T-cell (primary cell): ENCODE measurements around the gene NDUFV1. TPM values are rescaled to one million over a fixed set of nuclear protein-coding genes. Genes with fewer than 3 reads are reported as not detected.
"Not testable (repeated sequence)": the region's sequence is repeated elsewhere in the genome, so short reads cannot be mapped to it uniquely, and the experiment has no call there.

Experiments used
- ATAC-seq, 4 experiments: fragments of 200-7000 bp in 3 of 4; fragments of 150-1000 bp in 1 of 4; cut with Tn5 transposase; replicated peaks in 1 of 4; 1 replicate in 3 of 4; 2 replicates in 1 of 4; pipeline ENCODE4 v1.10.0; 2021; ENCODE audit warnings: moderate library complexity in 3 of 4, mild to moderate bottlenecking in 2 of 4, moderate number of reproducible peaks in 1 of 4
- CTCF ChIA-PET, 2 donors: fragments of 300-600 bp; sonication (Branson Sonifier 250); formaldehyde crosslinking; loops; one replicate each; lab custom pipeline; 2022; ENCODE audit warnings: antibody characterized with exemption in 2 of 2; lab: Charles Lee
- POLR2A ChIA-PET, 2 donors: fragments of 300-600 bp; sonication (Branson Sonifier 250); formaldehyde crosslinking; loops; one replicate each; lab custom pipeline; 2022; ENCODE audit warnings: antibody characterized with exemption in 2 of 2; lab: Charles Lee
- DNase-seq, 35 experiments: peaks; one replicate each; pipeline versions ENCODE4 v3.0.0 to v3.0.0-alpha.2; 2013 to 2023
- H3K27ac ChIP-seq: one replicate; pipeline ENCODE4 v1.5.1; 2013; ENCODE audit warnings: low read length
- H3K27me3 ChIP-seq, 2 experiments: replicated peaks in 1 of 2; 1 replicate in 1 of 2; 2 replicates in 1 of 2; pipeline versions ENCODE4 v1.6.1 to v1.7.0; 2013; ENCODE audit warnings: low read length in 1 of 2, mixed read lengths in 1 of 2; ENCODE audit not compliant: control insufficient read depth in 2 of 2, insufficient read depth in 2 of 2; ENCODE audit errors: extremely low read depth in 1 of 2
- H3K36me3 ChIP-seq, 2 donors: 1 replicate in 1 of 2; 2 replicates in 1 of 2; pipeline versions ENCODE4 v1.6.1 to v1.7.0; 2013; ENCODE audit warnings: low read length in 1 of 2; ENCODE audit not compliant: control insufficient read depth in 2 of 2, insufficient read depth in 1 of 2; ENCODE audit errors: extremely low read depth in 1 of 2
- H3K4me1 ChIP-seq, 2 experiments: 1 replicate in 1 of 2; 2 replicates in 1 of 2; pipeline versions ENCODE4 v1.6.1 to v1.7.0; 2013; ENCODE audit warnings: low read length in 2 of 2, mixed read lengths in 1 of 2; ENCODE audit not compliant: insufficient read depth in 2 of 2, control insufficient read depth in 1 of 2; ENCODE audit errors: extremely low read depth in 1 of 2
- H3K4me3 ChIP-seq, 2 donors: 1 replicate in 1 of 2; 2 replicates in 1 of 2; pipeline versions ENCODE4 v1.5.1 to v1.7.0; 2013; ENCODE audit warnings: mild to moderate bottlenecking in 2 of 2, low read length in 1 of 2, moderate library complexity in 1 of 2; ENCODE audit not compliant: control insufficient read depth in 1 of 2; ENCODE audit errors: extremely low read depth in 1 of 2
- H3K9me3 ChIP-seq: 2 replicates; pipeline ENCODE4 v1.7.0; 2013
- H3K27ac Mint-ChIP-seq, 2 donors: one replicate each; pipeline ENCODE4 v1.8.0; 2020 to 2021; ENCODE audit warnings: mild to moderate bottlenecking in 2 of 2, mixed read lengths in 2 of 2
- H3K27me3 Mint-ChIP-seq, 2 donors: one replicate each; pipeline ENCODE4 v1.8.0; 2021 to 2022; ENCODE audit warnings: mixed read lengths in 2 of 2
- H3K36me3 Mint-ChIP-seq: one replicate; pipeline ENCODE4 v1.8.0; 2021; ENCODE audit warnings: mixed read lengths
- H3K4me1 Mint-ChIP-seq, 3 donors: one replicate each; pipeline ENCODE4 v1.8.0; 2020 to 2022; ENCODE audit warnings: mixed read lengths in 3 of 3, mild to moderate bottlenecking in 1 of 3
- H3K4me3 Mint-ChIP-seq, 3 donors: one replicate each; pipeline ENCODE4 v1.8.0; 2020 to 2022; ENCODE audit warnings: mild to moderate bottlenecking in 3 of 3, mixed read lengths in 3 of 3, moderate library complexity in 3 of 3
- H3K9me3 Mint-ChIP-seq, 3 donors: one replicate each; pipeline ENCODE4 v1.8.0; 2020 to 2022; ENCODE audit warnings: mixed read lengths in 3 of 3
- WGBS: methylation state at CpG from one replicate; pipeline ENCODE4 v1.1.5; 2013; ENCODE audit warnings: missing lambda C conversion rate; ENCODE audit not compliant: insufficient coverage; 5-methylcytosine and 5-hydroxymethylcytosine counted together
- total RNA-seq, 35 experiments: library from RNA in 6 of 35; stranded (reverse) in 6 of 35; fragments of 120-200 nt in 1 of 35; gene quantifications; one replicate each; pipeline versions ENCODE4 v1.2.1 to v1.2.4 and lab custom pipeline; 2013 to 2026

NDUFV1 gene
- total RNA-seq, 5 donors from 2014 or later (not counting 1 experiment from before 2014, with no cell fraction given): 199 to 250 (median 238) TPM

DNA sequence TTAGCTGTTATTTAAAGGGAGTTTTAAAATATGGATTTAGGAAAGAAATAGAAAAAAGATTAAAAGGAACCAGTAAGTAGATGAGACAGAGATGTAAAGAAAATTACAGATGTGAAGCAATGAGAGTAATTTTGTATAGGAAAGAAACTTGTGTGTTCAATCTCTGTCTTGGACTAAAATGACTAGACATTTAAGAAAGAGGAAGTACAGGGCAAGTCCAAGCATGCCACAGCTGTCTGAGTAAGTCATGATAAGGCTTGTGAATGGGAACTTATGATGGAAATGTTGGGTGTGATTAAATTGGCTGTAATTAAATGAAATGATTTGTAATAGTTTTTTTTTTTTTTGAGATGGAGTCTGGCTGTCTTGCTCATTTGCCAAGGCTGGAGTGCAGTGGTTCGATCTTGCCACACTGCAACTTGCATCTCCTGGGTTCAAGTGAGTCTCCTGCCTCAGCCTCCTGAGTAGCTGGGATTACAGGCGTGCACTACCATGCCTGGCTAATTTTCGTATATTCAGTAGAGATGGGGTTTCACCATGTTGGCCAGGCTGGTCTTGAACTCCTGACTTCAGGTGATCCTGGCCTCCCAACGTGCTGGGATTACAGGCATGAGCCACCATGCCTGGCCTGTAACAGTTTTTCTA lies 49.7 kb downstream of the NDUFV1 start:
- DNase-seq (no peak), ATAC-seq (no peak)
- H3K36me3 Mint-ChIP-seq: no peaks in the 10 kb centered on the region
- WGBS: 100% methylated on average over 3 of the region's 4 CpGs
- H3K9me3 Mint-ChIP-seq: no peaks in the 10 kb centered on the region
- H3K4me1 Mint-ChIP-seq: peaks cover 0 to 11% (median 1%) of the 10 kb centered on the region in 3 donors
- CTCF ChIA-PET: interaction anchor here in 1 of 2 donors (0.6 kb wide), 1 partner anchor 118 kb away, joined by 3 read pairs; no protein-coding TSS in a partner anchor
- no peak overlapping the region for H3K4me3 Mint-ChIP-seq
- H3K36me3 ChIP-seq: no peaks in the 10 kb centered on the region
- H3K27me3 Mint-ChIP-seq: no peaks in the 10 kb centered on the region
- POLR2A ChIA-PET: no interaction called here
- H3K4me1 ChIP-seq: peaks cover 0 to 4% of the 10 kb centered on the region in 2 experiments
- no peaks in the 10 kb centered on the region for H3K9me3 ChIP-seq
- no peak overlapping the region for H3K27ac ChIP-seq
- no peak overlapping the region for H3K4me3 ChIP-seq
- H3K27me3 ChIP-seq: peaks cover 0 to 2% of the 10 kb centered on the region in 2 experiments
- no peak overlapping the region for H3K27ac Mint-ChIP-seq

DNA sequence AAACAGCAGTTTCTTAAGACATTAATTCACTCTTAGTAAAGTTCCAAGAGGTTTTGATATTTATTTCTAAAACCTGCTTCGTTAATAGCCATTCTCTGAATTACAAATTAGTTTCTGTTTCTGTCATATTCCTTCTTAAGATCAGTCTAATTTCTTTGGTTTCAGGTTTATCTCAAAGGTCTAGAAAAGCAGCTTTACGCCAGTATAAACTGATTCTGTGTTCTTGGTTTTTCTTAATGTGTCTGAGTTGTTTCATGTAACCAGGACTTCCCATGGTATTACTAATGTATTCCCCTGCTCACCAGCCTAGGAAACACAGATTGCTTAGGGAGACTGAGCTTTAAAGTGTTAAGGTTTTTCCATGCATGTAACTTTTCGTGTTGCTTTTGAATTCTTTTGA lies 50.6 kb downstream of the NDUFV1 start:
- Histone ChIP-seq H3K4me3 (no peak overlapping the region), H3K27ac (no peak overlapping the region), H3K4me1 (peaks cover 0 to 4% of the 10 kb centered on the region in 2 experiments), H3K36me3 (no peaks in the 10 kb centered on the region), H3K27me3 (peaks cover 0 to 2% of the 10 kb centered on the region in 2 experiments), H3K9me3 (no peaks in the 10 kb centered on the region)
- POLR2A ChIA-PET: no interaction called here
- H3K9me3 Mint-ChIP-seq: no peaks in the 10 kb centered on the region
- no peaks in the 10 kb centered on the region for H3K36me3 Mint-ChIP-seq
- WGBS: no CpG with 5 or more reads among the region's 3 CpGs
- peaks cover 0 to 11% (median 1%) of the 10 kb centered on the region in 3 donors for H3K4me1 Mint-ChIP-seq
- H3K4me3 Mint-ChIP-seq: no peak overlapping the region
- CTCF ChIA-PET: interaction anchor here in 1 of 2 donors (0.8 to 3.3 kb wide), 3 partner anchors 9 to 28 kb away, joined by 3 to 18 read pairs (median 4); partner anchors contain the start of gene NUDT8
- DNase-seq: no peak
- no peaks in the 10 kb centered on the region for H3K27me3 Mint-ChIP-seq
- H3K27ac Mint-ChIP-seq: no peak overlapping the region
- no peak for ATAC-seq

DNA sequence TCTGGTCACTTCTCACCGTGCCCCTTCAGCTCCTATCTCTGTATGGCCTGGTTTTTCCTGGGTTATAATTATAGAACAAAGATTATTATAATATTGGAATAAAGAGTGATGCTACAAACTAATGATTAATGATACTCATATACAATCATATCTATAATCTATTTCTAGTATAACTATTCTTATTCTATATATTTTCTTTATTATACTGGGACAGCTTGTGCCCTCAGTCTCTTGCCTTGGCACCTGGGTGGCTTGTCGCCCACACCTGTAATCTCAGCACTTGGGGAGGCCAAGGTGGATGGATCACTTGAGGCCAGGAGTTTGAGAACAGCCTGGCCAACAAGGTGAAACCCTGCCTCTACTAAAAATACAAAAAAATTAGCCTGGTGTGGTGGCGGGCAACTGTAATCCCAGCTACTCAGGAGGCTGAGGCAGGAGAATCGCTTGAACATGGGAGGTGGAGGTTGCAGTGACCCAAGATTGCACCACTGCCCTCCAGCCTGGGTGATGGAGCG lies 53.0 kb downstream of the NDUFV1 start:
- ATAC-seq, H3K4me1 ChIP-seq, H3K4me3 ChIP-seq, H3K36me3 Mint-ChIP-seq, H3K27ac ChIP-seq, DNase-seq, H3K9me3 Mint-ChIP-seq, H3K27me3 Mint-ChIP-seq, H3K27ac Mint-ChIP-seq, H3K9me3 ChIP-seq, H3K36me3 ChIP-seq, H3K4me3 Mint-ChIP-seq: not testable (repeated sequence)
- CTCF ChIA-PET: interaction anchor here in 1 of 2 donors (1.2 to 3.3 kb wide), 2 partner anchors 30 to 33 kb away, joined by 4 to 18 read pairs; partner anchors contain the start of gene NUDT8
- POLR2A ChIA-PET: interaction anchor here in 1 of 2 donors (0.6 kb wide), 1 partner anchor 30 kb away, joined by 3 read pairs; the partner anchor contains the start of gene NUDT8
- WGBS: no CpG with 5 or more reads among the region's 5 CpGs
- H3K4me1 Mint-ChIP-seq: peaks cover 0 to 11% (median 1%) of the 10 kb centered on the region in 3 donors
- H3K27me3 ChIP-seq: peaks cover 0 to 14% of the 10 kb centered on the region in 2 experiments

DNA sequence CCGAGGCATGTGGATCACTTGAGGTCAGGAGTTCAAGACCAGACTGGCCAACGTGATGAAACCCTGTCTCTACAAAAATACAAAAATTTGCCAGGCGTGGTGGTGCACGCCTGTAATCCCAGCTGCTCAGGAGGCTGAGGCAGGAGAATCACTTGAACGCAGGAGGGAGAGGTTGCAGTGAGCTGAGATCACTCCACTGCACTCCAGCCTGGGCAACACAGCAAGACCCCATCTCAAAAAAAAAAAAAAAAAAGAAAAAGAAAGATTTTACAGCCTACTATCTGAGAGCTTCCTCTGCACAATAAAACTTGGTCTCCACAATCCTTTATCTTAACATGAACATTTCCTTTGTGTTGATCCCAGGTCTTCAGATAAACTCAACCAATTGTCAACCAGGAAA lies 54.0 kb downstream of the NDUFV1 start:
- CTCF ChIA-PET: interaction anchor here (0.6 to 0.8 kb wide), 3 partner anchors 14 to 544 kb away, joined by 4 to 5 read pairs (median 4); no protein-coding TSS in a partner anchor
- peaks cover 0 to 15% of the 10 kb centered on the region in 2 experiments for H3K27me3 ChIP-seq
- H3K4me3 Mint-ChIP-seq, H3K27ac Mint-ChIP-seq, POLR2A ChIA-PET, H3K27me3 Mint-ChIP-seq, H3K27ac ChIP-seq, H3K9me3 ChIP-seq, H3K36me3 ChIP-seq, ATAC-seq, H3K36me3 Mint-ChIP-seq, H3K9me3 Mint-ChIP-seq, DNase-seq, H3K4me1 ChIP-seq, H3K4me3 ChIP-seq: not testable (repeated sequence)
- H3K4me1 Mint-ChIP-seq: peaks cover 0 to 11% (median 1%) of the 10 kb centered on the region in 3 donors
- 90% methylated on average over 5 of the region's 5 CpGs for WGBS

Other genes starting within 250 kb of the NDUFV1 start
- 1 to 10 TPM; 2.2 to 8.5 (median 4.1) TPM for gene CLCF1, start 233.3 kb upstream of the NDUFV1 start, total RNA-seq
- gene RAD9A, start 214.9 kb upstream of the NDUFV1 start, total RNA-seq: 10 to 100 TPM; 34.9 to 63.8 (median 56.2) TPM
- gene PPP1CA, start 205.1 kb upstream of the NDUFV1 start, total RNA-seq: 100 to 1,000 TPM; 118 to 198 (median 186) TPM
- 100 to 1,000 TPM; 288 to 449 (median 436) TPM for gene TBC1D10C, start 202.9 kb upstream of the NDUFV1 start, total RNA-seq
- gene CARNS1, start 191.3 kb upstream of the NDUFV1 start, total RNA-seq: 10 to 100 TPM in 2 of 5 donors, 1 to 10 TPM in 3; 5.5 to 19.1 (median 9.8) TPM
- 10 to 100 TPM; 60.3 to 88.0 (median 81.9) TPM for gene RPS6KB2, start 178.4 kb upstream of the NDUFV1 start, total RNA-seq
- 100 to 1,000 TPM; 192 to 282 (median 256) TPM for gene PTPRCAP, start 169.3 kb upstream of the NDUFV1 start, total RNA-seq
- gene CORO1B, start 163.5 kb upstream of the NDUFV1 start, total RNA-seq: 10 to 100 TPM; 23.0 to 39.4 (median 30.4) TPM
- gene GPR152, start 154.2 kb upstream of the NDUFV1 start, total RNA-seq: under 1 TPM in 1 of 5 donors, not detected in 4; 0.19 TPM
- 10 to 100 TPM in 2 of 5 donors, 1 to 10 TPM in 3; 3.5 to 16.0 (median 5.6) TPM for gene CABP4, start 151.6 kb upstream of the NDUFV1 start, total RNA-seq
- gene TMEM134, start 137.7 kb upstream of the NDUFV1 start, total RNA-seq: 100 to 1,000 TPM in 3 of 5 donors, 10 to 100 TPM in 2; 59.9 to 113 (median 106) TPM
- 100 to 1,000 TPM; 114 to 168 (median 154) TPM for gene AIP, start 123.9 kb upstream of the NDUFV1 start, total RNA-seq
- 100 to 1,000 TPM in 4 of 5 donors, 10 to 100 TPM in 1; 74.2 to 167 (median 149) TPM for gene PITPNM1, start 101.6 kb upstream of the NDUFV1 start, total RNA-seq
- gene CDK2AP2, start 98.8 kb upstream of the NDUFV1 start, total RNA-seq: 10 to 100 TPM; 31.0 to 90.8 (median 79.9) TPM
- gene CABP2, start 83.5 kb upstream of the NDUFV1 start, total RNA-seq: not detected
- 100 to 1,000 TPM in 3 of 5 donors, 10 to 100 TPM in 2; 68.3 to 200 (median 151) TPM for gene GSTP1, start 23.1 kb upstream of the NDUFV1 start, total RNA-seq
- 1 to 10 TPM; 1.5 to 8.0 (median 4.5) TPM for gene NUDT8, start 23.0 kb downstream of the NDUFV1 start, total RNA-seq
- gene TBX10, start 32.8 kb downstream of the NDUFV1 start, total RNA-seq: not detected
- gene ACY3, start 43.8 kb downstream of the NDUFV1 start, total RNA-seq: 1 to 10 TPM in 1 of 5 donors, under 1 TPM in 2, not detected in 2; 0.54 to 1.0 (median 0.68) TPM
- not detected for gene ALDH3B2, start 67.7 kb downstream of the NDUFV1 start, total RNA-seq